CD4-positive, alpha-beta T cell treated with Interleukin-10 for 1 hour (primary cell): ENCODE data around the gene SLC66A1.

ENCODE experiments used
- DNase-seq: peaks from one replicate; pipeline ENCODE4 v3.0.0-alpha.2; 2020

SLC66A1 gene

GRCh38 chr1:19326748-19327065 lies 14.6 kb downstream of the SLC66A1 start:
- DNase-seq: no peak

GRCh38 chr1:19327301-19327700 lies 15.2 kb downstream of the SLC66A1 start:
- DNase-seq: no peak

GRCh38 chr1:19327736-19328135 lies 15.6 kb downstream of the SLC66A1 start:
- DNase-seq: no peak

- no peak for DNase-seq
These were observed 16.4 kb downstream of the SLC66A1 start for GRCh38 chr1:19328486-19328885.

GRCh38 chr1:19329188-19329587 lies 17.1 kb downstream of the SLC66A1 start:
- DNase-seq: no peak

GRCh38 chr1:19329611-19330010 lies 17.5 kb downstream of the SLC66A1 start:
- DNase-seq: no peak

GRCh38 chr1:19330449-19331135 lies 18.5 kb downstream of the SLC66A1 start:
- DNase-seq: no peak

- DNase-seq: no peak
These were observed 19.2 kb downstream of the SLC66A1 start for GRCh38 chr1:19331262-19331878.

GRCh38 chr1:19332832-19333231 lies 20.7 kb downstream of the SLC66A1 start:
- no peak for DNase-seq

- no peak for DNase-seq
These were observed 21.6 kb downstream of the SLC66A1 start for GRCh38 chr1:19333587-19334354.

GRCh38 chr1:19336543-19336942 lies 24.4 kb downstream of the SLC66A1 start:
- DNase-seq: no peak

GRCh38 chr1:19337289-19337688 lies 25.2 kb downstream of the SLC66A1 start:
- no peak for DNase-seq

GRCh38 chr1:19338323-19338762 lies 26.2 kb downstream of the SLC66A1 start:
- DNase-seq: no peak

GRCh38 chr1:19339214-19339861 lies 27.2 kb downstream of the SLC66A1 start:
- DNase-seq: no peak

- no peak for DNase-seq
These were observed 28.3 kb downstream of the SLC66A1 start for GRCh38 chr1:19340387-19340937.

- DNase-seq: peak; percentile 77
These were observed 29.3 kb downstream of the SLC66A1 start for GRCh38 chr1:19341201-19342061.

- no peak for DNase-seq
These were observed 30.1 kb downstream of the SLC66A1 start for GRCh38 chr1:19342062-19342750.

GRCh38 chr1:19342894-19343616 lies 30.9 kb downstream of the SLC66A1 start:
- no peak for DNase-seq

- DNase-seq: no peak
These were observed 31.7 kb downstream of the SLC66A1 start for GRCh38 chr1:19343617-19344350.

- peak; percentile 44 for DNase-seq
These were observed 32.3 kb downstream of the SLC66A1 start for GRCh38 chr1:19344372-19344810.
